Measurements from ENCODE around the gene GAA.

DNA sequence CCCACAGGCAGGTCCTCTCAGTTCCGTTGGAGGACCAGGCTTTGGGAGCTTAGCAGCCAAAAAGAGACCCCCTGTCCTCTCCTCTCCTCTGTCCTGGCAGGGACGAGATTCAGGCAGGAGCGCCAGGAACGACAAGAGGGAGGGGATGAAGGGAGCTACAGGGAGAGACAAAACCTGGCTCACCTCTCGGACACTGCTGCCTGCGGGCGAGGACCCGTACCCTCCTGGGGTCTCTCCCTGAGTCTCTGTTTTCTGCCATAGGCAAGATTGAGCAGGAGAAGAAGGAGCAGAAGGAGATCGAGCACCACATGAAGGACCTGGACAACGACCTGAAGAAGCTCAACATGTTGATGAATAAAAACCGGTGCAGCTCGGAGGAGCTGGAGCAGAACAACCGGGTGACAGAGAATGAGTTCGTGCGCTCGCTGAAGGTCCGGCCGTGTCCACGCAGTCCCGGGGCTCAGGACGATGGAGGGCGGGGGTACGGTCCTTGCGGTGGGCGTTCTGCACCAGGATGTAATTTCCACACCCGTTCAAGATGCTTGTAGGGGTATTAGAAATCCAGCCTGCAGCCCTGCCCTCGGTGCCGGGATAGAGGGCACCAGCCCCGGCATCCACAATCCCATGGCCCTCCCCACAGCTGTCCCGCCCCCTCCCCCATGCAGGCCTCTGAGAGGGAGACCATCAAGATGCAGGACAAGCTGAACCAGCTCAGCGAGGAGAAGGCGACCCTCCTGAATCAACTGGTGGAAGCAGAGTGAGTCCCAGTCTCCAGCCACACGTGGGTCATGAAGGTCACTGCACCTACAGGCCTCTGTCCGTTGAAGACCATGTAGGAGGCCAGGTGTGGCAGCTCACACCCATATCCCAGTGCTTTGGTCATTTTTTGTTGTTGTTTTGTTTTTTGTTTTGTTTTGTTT, 13.8 kb upstream of the GAA start:
- TF ChIP-seq, protein P1, sequence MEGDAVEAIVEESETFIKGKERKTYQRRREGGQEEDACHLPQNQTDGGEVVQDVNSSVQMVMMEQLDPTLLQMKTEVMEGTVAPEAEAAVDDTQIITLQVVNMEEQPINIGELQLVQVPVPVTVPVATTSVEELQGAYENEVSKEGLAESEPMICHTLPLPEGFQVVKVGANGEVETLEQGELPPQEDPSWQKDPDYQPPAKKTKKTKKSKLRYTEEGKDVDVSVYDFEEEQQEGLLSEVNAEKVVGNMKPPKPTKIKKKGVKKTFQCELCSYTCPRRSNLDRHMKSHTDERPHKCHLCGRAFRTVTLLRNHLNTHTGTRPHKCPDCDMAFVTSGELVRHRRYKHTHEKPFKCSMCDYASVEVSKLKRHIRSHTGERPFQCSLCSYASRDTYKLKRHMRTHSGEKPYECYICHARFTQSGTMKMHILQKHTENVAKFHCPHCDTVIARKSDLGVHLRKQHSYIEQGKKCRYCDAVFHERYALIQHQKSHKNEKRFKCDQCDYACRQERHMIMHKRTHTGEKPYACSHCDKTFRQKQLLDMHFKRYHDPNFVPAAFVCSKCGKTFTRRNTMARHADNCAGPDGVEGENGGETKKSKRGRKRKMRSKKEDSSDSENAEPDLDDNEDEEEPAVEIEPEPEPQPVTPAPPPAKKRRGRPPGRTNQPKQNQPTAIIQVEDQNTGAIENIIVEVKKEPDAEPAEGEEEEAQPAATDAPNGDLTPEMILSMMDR (IDR thresholded peaks at IDR 0.05) = no peak
- no peak for TF ChIP-seq POLR2A (IDR thresholded peaks at IDR 0.05)
- no peak for TF ChIP-seq EP300 (IDR thresholded peaks at IDR 0.05)
- no peak for TF ChIP-seq POLR2AphosphoS5 (IDR thresholded peaks at IDR 0.05)
